Measurements from ENCODE around the gene HAUS7. TPM values are rescaled to one million over a fixed set of nuclear protein-coding genes. Genes with fewer than 3 reads are reported as not detected.

Gene HAUS7
- total and polyA plus RNA-seq, 2 of the 8 experiments (the other 6 are each of a cell fraction or from before 2014, with no cell fraction given), result 45.4 to 54.0 TPM

- no peak overlapping the region for H3K4ac ChIP-seq (replicated peaks; ENCODE audit: insufficient read length, low read depth, low read length)
- no peak overlapping the region for H3K4me2 ChIP-seq (ENCODE audit: insufficient read depth in 1 of 2, low read depth in 2 of 2, low read length in 2 of 2)
- no peak overlapping the region for H3K18ac ChIP-seq (ENCODE audit: extremely low read depth, low read length)
- H3K4me1 ChIP-seq (replicated peaks in 1 of 4; ENCODE audit: control insufficient read depth in 3 of 4, insufficient read depth in 4 of 4, low read length in 3 of 4), result no peaks in the 10 kb centered on the region
- H2BK5ac ChIP-seq (ENCODE audit: low read depth, low read length), result no peak overlapping the region
- no peak overlapping the region for H3K56ac ChIP-seq (replicated peaks; ENCODE audit: insufficient read length, low read depth, low read length)
- H2AFZ ChIP-seq (ENCODE audit: low read length), result no peak overlapping the region
- TF ChIP-seq SRF (IDR thresholded peaks at IDR 0.05; ENCODE audit: low read depth, low read length) (no peak), RXRA (IDR thresholded peaks at IDR 0.05; ENCODE audit: insufficient read depth, low read depth, low read length) (no peak), GABPA (IDR thresholded peaks at IDR 0.05; ENCODE audit: borderline replicate concordance, insufficient read depth, low read length) (no peak), SIRT6 (IDR thresholded peaks at IDR 0.05; ENCODE audit: low read length) (no peak), TAF1 (IDR thresholded peaks at IDR 0.05; ENCODE audit: low read depth, low read length) (no peak), RBBP5 (IDR thresholded peaks at IDR 0.05; ENCODE audit: borderline replicate concordance, low read depth, low read length) (no peak), JUND (IDR thresholded peaks at IDR 0.05; ENCODE audit: low read length) (no peak), POLR2A (IDR thresholded peaks at IDR 0.05; ENCODE audit: control extremely low read depth in 1 of 2, low read depth in 2 of 2, low read length in 2 of 2) (no peak), KDM5A (IDR thresholded peaks at IDR 0.05; ENCODE audit: low read length) (no peak), PHF8 (conservative IDR thresholded peaks at IDR 0.05; ENCODE audit: low read depth, low read length) (no peak), KDM1A (IDR thresholded peaks at IDR 0.05; ENCODE audit: borderline replicate concordance, low read length) (no peak), RNF2 (IDR thresholded peaks at IDR 0.05; ENCODE audit: borderline replicate concordance, low read depth, low read length, missing control alignments, poor library complexity, severe bottlenecking) (no peak), CBX5 (IDR thresholded peaks at IDR 0.05; ENCODE audit: low read depth, low read length) (no peak)
- no peaks in the 10 kb centered on the region for H3K79me1 ChIP-seq (ENCODE audit: low read depth, low read length)
- DNase-seq (ENCODE audit: low read depth in 1 of 2, low spot score in 2 of 2) (no peak), FAIRE-seq (no peak)
- H4K20me1 ChIP-seq (replicated peaks in 1 of 2; ENCODE audit: control insufficient read depth in 1 of 2, insufficient read depth in 2 of 2, low read length in 2 of 2), result peaks cover 0 to 4% of the 10 kb centered on the region in 2 experiments
- H4K91ac ChIP-seq (replicated peaks; ENCODE audit: insufficient read length, low read length), result no peak overlapping the region
- no peak overlapping the region for H2BK15ac ChIP-seq (ENCODE audit: low read length)
- no peak overlapping the region for H3K23ac ChIP-seq (ENCODE audit: insufficient read length)
- no peaks in the 10 kb centered on the region for H3K9me3 ChIP-seq (ENCODE audit: insufficient read depth in 2 of 2, low read depth in 1 of 2, low read length in 1 of 2)
- H3K79me2 ChIP-seq (ENCODE audit: control insufficient read depth in 1 of 2, insufficient read depth in 2 of 2, low read length in 2 of 2), result no peaks in the 10 kb centered on the region
- H2BK12ac ChIP-seq (ENCODE audit: low read depth, low read length), result no peak overlapping the region
- ChIA-PET CTCF (ENCODE audit: partially characterized antibody) (interaction anchor here (0.6 to 0.7 kb wide), 2 partner anchors 11 to 114 kb away, joined by 3 read pairs; no protein-coding TSS in a partner anchor), POLR2A (ENCODE audit: partially characterized antibody) (interaction anchor here (0.9 kb wide), 1 partner anchor 23 kb away, joined by 3 read pairs; no protein-coding TSS in a partner anchor)
- H3K27ac ChIP-seq (ENCODE audit: low read depth, low read length), result no peak overlapping the region
- H3K23me2 ChIP-seq (ENCODE audit: low read depth, low read length), result peaks cover 2% of the 10 kb centered on the region; the same call in 1 of the 2 replicates
- H3K27me3 ChIP-seq (replicated peaks in 1 of 4; ENCODE audit: control insufficient read depth in 3 of 4, extremely low read depth in 1 of 4, insufficient read depth in 3 of 4, low read length in 3 of 4), result no peaks in the 10 kb centered on the region
- H2BK120ac ChIP-seq (replicated peaks; ENCODE audit: low read depth, low read length), result no peak overlapping the region
- H2AK5ac ChIP-seq (ENCODE audit: low read depth, low read length), result no peak overlapping the region
- WGBS, 2 experiments (ENCODE audit: extremely low coverage in 1 of 2, insufficient coverage in 1 of 2, insufficient read length in 1 of 2, insufficient replicate concordance in 2 of 2, low coverage in 1 of 2, low lambda C conversion rate in 2 of 2, missing lambda C conversion rate in 1 of 2), result 96% methylated on average over 4 of the region's 10 CpGs; no CpG with 5 or more reads in 1 of the 2 experiments
- no peak overlapping the region for H2BK20ac ChIP-seq (ENCODE audit: low read length)
- H3K4me3 ChIP-seq (ENCODE audit: extremely low read depth in 1 of 4, insufficient read depth in 2 of 4, low read depth in 3 of 4, low read length in 4 of 4), result no peak overlapping the region
- H3K9ac ChIP-seq (replicated peaks in 1 of 4; ENCODE audit: extremely low read depth in 1 of 4, low read depth in 3 of 4, low read length in 3 of 4), result no peak overlapping the region
- no peaks in the 10 kb centered on the region for H3K36me3 ChIP-seq (ENCODE audit: control insufficient read depth in 2 of 4, insufficient read depth in 4 of 4, low read length in 3 of 4)
- no peak overlapping the region for H3K14ac ChIP-seq (ENCODE audit: insufficient read length)
- no peak overlapping the region for H4K8ac ChIP-seq (ENCODE audit: extremely low read depth, insufficient read depth, low read length)
- no peak overlapping the region for H4K5ac ChIP-seq (ENCODE audit: insufficient read length, low read depth, low read length)
Measured at GRCh38 chrX:153502131-153502530, 31.8 kb upstream of the HAUS7 start.
